Retina (tissue), 1 donor: Measurements from ENCODE around the gene C10orf90.

Experiments used
- DNase-seq: peaks from one replicate; pipeline ENCODE4 v3.0.0-alpha.2; 2016

Gene C10orf90

GRCh38 chr10:126458466-126458865 is 212.0 kb downstream of the C10orf90 start:
- DNase-seq: no peak

DNA sequence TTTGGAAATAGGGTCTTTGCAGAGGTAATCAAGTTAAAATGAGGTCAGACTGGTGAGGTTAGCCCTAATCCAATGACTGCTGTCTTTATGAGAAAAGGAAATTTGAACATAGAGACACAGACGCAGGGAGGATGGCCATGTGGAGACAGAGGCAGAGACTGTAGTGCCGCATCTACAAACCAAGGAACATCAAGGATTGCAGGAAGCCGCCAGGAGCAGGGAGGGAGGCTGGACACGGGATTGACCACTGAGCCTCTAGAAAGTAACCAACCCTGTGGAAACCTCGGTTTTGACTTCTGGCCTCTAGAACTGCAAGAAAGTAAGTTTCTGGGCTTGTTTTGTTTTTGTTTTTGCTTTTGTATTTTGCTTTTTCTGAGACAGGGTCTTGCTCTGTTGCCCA is 213.9 kb downstream of the C10orf90 start:
- DNase-seq: no peak

- no peak for DNase-seq
Measured at GRCh38 chr10:126455766-126456405, 214.6 kb downstream of the C10orf90 start.

DNA sequence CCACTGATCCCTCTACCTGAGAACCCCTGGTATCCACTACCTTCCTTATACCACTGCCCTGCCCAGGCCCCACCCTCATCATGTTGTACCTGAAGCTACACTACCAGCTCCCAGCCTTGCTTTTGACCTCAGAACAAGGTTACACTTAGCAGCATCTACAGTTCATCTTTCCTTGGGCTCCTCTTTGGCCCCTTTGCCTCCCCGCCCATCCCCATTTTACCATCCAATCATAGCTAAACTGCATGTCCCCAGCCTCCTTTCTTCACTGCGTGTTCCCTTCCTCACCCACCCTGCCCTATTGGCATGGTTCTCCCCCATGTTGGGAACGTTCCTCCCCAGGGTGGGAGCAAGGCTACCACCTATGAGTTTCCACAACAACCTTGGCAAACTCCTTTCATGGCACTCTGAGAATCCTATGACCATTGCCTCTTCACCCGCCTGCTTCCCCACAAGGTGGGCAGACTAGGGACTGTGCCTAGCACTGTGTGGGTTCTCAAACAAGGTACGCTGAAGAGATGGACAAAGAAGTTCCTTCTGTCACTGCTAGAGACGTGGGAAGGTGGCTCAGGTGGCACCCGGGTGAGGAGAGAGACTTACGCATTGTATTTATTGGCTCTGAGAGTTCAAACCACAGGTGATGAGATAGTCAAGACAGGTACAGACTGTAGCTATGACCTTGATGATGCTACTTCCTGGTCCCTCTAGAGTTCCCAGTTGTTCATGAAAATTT is 215.3 kb downstream of the C10orf90 start:
- no peak for DNase-seq

- no peak for DNase-seq
Measured at GRCh38 chr10:126454045-126454751, 216.3 kb downstream of the C10orf90 start.

DNA sequence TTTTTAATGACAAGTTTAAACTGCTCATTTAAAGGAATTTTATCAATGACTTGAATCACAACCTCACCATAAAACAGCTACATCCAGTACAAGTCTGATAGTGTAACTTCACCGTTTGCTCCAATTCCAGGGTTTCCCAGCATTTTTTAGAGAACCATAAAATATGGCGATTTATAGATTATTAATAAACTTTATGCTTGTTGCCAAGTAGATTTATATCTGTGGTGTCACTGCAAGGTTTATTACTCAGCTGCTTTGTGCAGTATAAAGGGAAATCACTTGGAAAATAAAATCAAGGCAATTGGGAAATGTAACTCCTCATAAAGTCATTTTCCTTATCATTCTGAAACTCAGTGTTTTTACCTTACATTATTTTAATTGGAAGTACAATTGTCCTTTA is 218.2 kb downstream of the C10orf90 start:
- no peak for DNase-seq

- no peak for DNase-seq
Measured at GRCh38 chr10:126448091-126448490, 222.4 kb downstream of the C10orf90 start.

DNA sequence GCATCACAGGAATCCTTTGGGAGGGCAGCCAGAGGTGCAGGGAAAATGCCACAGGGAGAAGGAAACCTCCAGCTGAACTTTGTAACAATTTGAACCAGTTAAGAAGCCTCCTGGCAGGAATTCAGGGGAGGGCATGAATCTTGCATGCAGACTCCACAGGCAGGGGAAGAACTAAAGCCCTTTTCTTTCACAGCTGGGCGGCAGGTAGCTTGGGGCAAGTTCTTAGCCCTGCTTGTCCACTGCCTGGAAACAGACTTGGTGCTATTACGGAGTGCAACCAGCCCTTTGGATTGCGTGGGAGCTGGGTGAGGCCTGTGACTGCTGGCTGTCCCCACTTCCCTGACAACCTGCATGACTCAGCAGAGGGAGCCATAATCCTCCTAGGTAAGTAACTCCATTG is 230.6 kb downstream of the C10orf90 start:
- no peak for DNase-seq

GRCh38 chr10:126438407-126438783 is 232.1 kb downstream of the C10orf90 start:
- DNase-seq: no peak

DNA sequence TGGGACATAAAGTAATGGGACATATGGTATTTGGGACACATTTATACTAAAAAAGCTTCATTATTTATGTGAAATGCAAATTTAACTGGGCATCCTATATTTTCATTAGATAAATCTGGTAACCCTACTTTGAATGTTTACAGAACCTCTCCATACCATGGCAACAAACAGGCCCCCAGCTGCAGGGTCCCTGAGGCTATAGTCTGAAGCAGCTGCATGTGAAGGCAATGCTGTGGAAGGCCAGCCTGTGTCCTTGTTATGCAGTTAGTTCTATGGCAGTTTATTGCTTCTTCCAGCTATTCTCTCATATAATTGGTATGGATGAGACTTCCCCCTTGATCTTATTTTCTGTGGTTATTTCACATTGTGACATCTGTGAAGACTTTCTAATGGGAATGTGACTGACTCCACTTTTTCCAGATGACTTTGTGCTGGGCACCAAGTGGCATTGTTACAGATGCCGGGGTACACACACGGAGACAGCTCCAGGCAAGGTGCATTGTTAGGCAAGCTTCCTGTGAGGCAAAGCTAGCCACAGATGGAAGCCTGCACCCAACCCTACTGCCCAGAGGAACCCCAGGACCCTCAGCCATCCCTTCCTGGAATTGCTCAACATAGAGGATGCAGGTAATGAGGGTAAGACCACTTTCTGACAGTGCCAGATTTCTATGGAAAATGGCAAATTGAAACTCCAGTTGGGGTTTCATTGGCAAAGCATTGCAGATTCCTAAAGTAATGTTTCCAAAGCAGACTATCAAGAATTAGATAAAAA is 232.7 kb downstream of the C10orf90 start:
- no peak for DNase-seq

- DNase-seq: no peak
Measured at GRCh38 chr10:126434235-126434634, 236.3 kb downstream of the C10orf90 start.

DNA sequence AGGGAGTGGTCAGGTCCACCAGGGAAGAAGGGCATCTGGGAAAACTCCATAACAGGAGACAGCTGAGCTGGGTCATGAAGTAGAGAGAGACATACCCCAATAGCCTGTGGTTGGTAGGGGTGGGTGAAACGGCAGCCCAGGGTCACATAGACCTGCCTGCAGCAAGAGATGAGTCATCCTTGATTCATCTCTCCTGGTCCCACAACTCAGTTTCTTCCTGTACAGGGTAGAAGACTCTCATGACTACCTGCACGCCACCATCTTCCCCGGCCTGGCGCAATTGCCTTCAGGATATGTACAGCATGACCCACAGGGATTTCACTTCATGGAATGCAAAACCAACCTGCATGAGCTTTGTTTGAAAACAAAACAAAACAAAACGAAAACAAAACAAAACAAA is 237.1 kb downstream of the C10orf90 start:
- DNase-seq: no peak

DNA sequence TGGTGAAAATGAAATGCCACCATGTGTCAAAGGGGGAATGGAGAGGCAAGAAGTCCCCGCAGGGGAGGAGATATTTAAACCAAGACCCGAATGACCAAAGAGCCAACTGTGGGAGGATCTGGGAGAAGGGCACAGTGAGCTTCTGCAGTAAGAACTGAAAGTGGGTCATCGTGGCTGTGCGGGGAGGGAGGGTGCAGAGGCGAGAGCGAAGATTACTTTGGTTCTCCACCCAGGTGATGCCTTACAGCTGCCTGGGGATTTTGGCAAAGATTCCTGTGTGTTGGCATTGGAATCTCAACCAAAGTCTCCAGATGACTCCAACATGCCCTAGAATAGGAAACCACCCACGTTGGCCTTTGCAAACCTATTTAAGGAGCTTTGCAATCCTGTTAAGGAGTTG is 238.0 kb downstream of the C10orf90 start:
- DNase-seq: no peak

DNA sequence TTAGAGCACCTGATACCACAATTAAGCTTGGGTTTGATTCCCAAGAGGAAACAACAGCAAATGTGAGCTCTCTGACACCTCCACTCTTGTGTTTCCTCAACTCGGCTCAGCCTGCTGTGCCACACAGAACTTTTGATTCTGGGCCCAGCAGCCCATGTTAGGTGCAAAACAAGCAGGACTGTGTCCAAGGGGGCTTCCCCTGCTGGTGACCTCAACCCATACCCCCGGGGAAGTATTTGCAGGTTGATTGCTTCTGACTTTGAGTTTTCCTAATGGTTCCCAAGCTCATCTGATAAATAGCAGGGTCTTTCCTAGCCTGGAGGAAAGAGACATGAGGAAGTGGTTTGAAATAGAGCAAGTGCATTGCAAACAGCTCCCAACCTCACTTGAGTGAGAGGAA is 238.7 kb downstream of the C10orf90 start:
- DNase-seq: no peak

GRCh38 chr10:126430512-126430911 is 240.0 kb downstream of the C10orf90 start:
- no peak for DNase-seq

- DNase-seq: no peak
Measured at GRCh38 chr10:126429275-126429674, 241.2 kb downstream of the C10orf90 start.

- no peak for DNase-seq
Measured at GRCh38 chr10:126425489-126426065, 244.9 kb downstream of the C10orf90 start.

GRCh38 chr10:126425032-126425431 is 245.5 kb downstream of the C10orf90 start:
- DNase-seq: no peak

- no peak for DNase-seq
Measured at GRCh38 chr10:126423732-126424491, 246.6 kb downstream of the C10orf90 start.

DNA sequence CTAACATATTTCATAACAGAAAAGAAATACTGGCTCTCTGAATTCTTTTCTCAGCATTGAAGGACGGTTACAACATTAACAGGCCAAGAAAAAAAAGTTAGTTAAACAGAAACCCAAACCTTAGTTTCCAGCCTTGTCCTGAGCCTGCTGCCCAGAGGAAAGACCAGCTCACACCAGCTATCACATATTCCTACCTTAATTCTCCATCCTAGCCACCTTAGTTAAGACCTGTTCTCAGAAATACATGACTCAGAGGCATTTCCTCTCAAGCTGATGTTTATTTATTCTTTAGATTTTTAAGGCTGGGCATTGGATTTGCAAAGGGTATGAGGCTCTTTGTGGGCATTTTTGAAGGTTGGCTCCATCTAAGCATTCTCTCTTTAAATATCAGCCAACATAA is 247.9 kb downstream of the C10orf90 start:
- no peak for DNase-seq

DNA sequence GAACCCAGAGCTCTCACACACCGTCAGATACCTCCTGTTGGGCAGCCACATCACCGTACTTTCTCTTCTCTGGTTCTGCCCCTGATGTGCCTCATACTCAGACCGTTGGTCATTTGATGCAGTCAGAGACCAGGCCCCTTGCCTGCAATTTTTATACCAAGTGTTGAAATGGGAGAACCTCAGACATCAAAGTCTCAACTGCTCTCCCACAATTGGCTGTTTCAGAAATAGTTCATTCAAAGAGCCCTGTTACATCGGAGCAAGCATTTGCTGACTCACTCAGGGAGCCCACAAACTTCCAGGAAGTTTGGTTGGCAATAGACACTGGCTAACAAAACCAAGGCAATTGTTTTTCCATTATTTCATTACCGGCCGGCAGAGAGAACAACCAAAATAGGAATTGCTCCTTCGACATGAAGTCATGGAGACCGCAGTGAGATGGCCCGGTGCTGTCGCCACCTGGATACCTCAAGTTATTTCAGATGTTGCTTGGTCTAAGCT is 248.7 kb downstream of the C10orf90 start:
- no peak for DNase-seq
